HG03196 (cell line): ENCODE data around the gene PRR15L.
"Not testable (repeated sequence)": the region's sequence is repeated elsewhere in the genome, so short reads cannot be mapped to it uniquely, and the experiment has no call there.

ENCODE experiments used
- ATAC-seq: cut with Tn5 transposase; IDR thresholded peaks from one replicate; pipeline ENCODE4 v1.9.1; 2021; ENCODE audit not compliant: unreplicated experiment

Gene PRR15L

DNA sequence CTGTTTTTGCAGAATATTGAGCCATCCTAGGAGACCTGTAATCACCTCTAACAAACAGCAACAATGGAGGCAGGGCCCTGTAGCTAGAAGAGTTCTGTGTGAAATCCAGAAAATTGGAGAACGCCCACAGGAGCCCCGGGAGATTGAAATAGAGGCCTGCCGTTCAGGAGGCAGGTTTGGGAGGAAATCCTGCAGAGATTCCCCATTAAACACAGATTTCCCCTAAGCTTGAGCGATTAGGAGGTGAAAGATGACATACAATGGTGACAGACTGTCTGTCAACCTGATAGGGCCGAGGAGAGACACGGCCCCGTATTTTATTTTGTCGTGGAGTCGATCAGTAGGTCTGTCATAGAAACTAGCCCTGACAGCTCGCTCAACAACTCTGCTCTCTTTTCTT is 31.5 kb upstream of the PRR15L start:
- no peak for ATAC-seq

DNA sequence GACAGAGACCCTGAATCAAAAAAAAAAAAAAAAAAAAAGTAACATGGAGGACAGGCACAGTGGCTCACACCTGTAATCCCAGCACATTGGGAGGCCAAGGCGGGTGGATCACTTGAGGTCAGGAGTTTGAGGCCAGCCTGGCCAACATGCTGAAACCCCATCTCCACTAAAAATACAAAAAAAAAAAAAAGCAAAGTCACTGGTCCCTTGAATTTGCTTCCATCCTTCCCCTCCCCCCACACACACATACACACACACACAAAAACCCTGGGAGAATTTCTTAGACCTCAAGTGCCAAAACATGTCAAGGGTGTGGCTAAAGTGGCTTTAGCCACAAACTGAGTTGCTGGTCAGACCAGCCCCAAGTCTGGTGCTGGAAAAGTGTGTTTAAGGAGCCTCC is 30.8 kb upstream of the PRR15L start:
- not testable (repeated sequence) for ATAC-seq

DNA sequence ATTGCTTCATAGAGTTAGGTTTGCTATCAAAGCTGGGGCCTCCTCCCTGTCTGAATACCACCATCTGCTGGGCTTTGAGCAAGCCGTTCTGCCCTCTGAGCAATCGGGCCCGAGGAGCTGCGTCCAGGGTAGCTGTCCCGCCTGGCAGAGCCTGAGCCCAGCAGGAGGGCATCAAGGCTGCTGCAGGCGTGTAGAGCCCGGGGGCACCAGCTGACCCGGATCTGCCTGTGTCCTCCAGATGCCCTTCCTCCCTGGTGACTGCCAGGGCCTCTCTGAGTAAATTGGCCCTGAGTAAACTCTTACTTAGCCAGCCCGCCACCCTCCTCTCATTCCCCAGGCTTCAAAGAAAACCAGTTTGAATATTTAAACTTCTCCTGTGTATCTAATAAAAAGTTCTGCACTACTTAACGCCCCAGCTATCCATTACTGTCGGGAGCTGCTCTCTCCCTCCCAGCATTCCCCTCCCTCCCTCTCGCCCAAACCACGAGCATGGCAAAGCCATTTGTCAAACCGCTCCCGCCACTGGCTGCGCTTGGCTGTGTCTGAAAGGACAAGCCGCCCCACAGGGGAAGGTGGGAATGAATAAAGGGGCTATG is 29.7 kb upstream of the PRR15L start:
- no peak for ATAC-seq

DNA sequence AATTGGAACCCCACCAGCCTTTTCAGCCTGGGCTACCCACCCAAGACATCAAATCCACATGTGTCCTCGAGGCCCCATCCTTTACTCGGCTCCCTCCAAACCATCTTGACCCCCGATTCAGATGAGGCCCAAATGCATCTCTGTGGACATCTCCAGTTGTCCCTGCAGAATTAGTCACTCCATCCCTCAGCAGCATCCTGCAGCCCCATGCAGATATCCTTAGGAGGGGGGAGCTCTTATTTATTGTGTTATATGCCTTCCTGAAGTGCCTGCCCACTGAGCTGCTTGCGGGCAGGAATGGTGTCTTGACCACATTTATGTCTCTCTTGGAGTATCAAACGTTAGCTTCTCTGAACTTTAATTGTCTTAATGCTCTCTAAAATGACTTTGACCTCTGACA is 28.8 kb upstream of the PRR15L start:
- no peak for ATAC-seq

DNA sequence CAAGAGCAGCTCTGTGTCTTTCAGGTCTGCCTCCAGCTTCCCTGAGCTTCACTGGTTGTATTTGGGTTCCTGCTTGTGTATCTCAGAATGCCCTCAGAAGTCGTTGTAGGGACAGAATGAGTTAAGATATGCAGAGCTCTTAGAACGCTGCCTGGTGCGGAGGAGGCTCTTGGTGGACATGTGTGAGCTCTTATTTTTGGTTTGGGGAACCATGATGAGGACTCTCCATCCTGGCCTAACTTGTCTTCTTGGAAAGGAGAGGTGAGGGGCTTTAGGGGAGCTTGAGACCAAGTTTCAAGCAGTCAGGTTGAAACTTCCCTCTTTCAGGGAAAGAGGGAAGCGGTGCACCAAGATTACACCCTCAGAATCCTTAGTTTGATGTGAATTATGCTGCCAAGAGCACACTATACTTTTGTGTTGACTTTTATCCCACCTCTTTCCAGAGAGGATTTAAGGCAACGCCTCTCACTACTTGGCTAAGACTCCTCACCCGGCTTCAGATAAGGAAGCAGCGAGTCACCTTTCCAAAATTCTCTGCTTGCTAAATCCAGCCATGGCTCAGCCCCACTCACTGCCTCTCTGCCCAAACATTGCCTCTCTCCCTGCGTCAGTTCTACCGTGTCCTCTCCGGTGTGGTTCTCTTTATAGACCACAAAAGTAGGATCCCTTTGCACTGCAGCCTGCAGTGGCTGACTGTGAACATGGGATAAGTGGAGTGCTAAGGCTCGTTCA is 26.0 kb upstream of the PRR15L start:
- no peak for ATAC-seq

DNA sequence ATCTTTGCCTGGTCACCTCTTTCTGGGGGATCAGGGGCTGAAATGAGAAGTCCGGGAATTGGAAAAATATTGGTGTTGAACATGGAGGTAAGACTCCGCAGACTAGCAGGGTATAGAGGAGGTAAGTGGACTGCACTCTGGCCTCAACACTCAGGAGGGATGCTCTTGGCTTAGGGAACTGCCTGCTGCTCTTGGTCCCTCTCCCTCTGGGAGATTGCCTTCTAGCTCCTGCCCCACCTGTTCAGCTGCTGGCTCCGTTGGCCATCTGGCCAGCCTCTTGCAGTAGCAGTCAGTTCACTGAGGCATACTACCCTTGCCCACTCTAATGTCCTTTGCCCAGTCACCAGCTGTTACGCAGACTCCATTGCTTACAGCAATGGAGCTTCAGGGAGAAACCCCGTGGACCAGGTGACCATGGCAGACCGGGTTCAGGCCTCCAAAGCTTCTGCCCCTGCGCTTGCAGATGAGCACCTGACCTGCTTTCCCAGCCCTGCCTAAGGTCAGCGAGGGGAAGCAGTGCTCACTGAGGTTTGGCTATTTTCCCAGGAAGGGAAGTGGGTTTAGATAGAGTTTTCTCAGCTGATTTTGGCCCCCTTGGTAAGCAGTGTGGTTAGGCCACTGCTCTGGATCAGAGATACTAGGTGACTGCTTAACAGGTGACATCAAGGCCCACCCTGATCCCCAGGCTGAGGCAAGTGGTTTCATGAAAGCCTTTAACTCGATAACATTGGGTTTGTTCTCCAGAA is 25.1 kb upstream of the PRR15L start:
- no peak for ATAC-seq

DNA sequence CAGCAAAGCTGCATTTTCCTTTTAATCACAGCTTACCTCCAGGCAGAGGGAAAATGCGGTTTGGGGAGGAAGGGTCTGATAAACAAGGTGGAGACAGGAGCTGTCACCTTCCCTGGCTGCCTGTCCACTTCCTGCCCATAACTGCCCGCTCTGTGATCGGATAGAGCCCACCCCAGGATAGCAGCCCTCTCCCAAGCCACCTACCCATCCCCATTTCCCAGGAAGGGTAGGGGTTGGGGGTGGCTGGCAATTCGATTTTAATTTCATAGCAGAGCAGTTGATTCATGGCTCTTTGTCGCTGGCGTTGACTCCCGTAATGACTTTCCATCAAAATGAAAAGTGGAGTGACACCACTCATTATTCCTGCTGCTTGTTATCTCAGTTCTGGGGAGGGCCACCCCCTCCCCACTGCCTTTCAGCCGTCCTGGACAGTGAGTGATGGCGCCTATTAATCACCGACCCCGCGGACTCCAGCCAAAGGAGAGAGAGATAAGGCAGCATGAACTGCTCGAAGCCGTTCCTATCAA is 24.5 kb upstream of the PRR15L start:
- no peak for ATAC-seq

DNA sequence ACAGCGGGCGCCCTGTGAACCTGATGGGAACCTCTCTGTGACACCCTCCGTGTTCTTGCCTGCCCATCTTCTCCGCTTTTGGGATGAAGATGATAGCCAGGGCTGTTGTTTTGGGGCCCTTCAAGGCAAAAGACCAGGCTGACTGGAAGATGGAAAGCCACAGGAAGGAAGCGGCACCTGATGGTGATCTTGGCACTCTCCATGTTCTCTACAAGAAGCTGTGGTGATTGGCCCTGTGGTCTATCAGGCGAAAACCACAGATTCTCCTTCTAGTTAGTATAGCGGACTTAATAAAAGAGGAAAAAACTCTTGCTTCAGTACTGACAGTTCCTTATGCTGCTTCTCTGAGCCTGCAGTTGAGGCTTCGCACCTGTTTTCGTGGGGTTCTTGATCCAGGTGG is 23.8 kb upstream of the PRR15L start:
- no peak for ATAC-seq

DNA sequence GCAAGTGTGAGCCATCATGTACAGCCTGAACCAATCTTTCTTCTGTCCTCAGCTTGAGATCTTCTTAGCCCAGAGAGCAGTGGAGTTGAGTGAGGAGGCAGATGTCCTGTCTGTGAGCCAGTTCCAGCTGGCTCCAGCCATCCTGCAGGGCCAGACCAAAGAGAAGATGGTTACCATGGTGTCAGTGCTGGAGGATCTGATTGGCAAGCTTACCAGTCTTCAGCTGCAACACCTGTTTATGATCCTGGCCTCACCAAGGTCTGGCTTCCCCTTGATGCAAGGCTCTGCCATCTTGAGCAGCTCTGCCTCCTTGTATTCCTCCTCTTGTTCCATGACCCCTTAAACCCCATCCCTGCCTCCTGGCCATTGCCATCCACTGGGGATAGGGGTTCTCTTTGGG is 22.9 kb upstream of the PRR15L start:
- no peak for ATAC-seq

DNA sequence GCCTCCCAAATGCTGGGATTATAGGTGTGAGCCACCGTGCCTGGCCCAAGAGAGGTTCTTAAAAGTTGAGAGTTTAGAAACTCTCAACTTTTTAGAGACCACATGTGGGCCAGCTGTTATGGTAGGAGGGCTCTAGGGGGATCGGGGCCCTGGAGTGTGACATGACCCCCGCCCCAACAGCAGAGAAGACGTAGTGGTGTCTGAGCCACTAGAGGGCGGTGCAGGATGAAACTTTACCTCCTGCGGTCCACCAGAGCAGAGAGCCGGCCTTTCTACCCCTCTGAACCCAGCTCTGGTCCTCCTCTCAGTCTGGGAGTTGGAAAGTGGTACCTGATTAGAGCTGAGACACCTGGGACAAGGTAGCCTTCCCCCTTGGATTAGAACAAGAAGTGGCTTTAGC is 20.6 kb upstream of the PRR15L start:
- no peak for ATAC-seq

DNA sequence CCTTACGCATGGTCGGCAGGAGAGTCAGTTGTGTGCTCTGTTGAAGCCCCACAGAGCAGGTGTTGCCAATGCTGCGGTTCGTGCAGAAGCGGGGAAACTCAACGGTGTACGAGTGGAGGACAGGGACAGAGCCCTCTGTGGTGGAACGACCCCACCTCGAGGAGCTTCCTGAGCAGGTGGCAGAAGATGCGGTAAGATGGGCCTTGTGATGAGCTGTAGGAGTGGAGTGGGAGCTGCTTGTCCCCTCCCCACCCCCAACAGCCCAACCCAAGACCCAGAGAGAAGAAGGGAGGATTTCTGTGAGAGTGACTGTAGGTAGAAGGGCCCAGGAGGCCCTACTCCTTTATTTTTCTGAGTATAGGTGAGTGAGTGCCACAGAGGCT is 18.1 kb upstream of the PRR15L start:
- no peak for ATAC-seq

DNA sequence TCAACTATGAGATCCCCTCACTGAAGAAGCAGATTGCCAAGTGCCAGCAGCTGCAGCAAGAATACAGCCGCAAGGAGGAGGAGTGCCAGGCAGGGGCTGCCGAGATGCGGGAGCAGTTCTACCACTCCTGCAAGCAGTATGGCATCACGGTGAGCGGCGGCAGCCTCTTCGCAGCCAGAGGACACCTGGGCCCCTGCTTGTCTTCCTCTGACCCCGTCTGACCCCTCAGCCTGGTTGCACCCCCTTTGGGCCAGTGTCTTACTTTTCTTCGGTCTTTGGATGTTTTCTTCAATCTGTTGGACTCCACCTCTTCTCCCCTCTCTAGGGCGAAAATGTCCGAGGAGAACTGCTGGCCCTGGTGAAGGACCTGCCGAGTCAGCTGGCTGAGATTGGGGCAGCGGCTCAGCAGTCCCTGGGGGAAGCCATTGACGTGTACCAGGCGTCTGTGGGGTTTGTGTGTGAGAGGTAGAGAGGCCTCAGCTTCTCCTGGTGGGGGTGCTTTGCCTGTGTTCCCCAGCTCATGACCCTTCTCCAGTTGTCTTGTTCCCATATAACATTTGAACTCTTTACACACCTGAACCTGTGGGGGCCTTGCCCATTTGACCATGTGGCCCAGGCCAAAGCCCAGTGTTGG is 17.6 kb upstream of the PRR15L start:
- no peak for ATAC-seq

DNA sequence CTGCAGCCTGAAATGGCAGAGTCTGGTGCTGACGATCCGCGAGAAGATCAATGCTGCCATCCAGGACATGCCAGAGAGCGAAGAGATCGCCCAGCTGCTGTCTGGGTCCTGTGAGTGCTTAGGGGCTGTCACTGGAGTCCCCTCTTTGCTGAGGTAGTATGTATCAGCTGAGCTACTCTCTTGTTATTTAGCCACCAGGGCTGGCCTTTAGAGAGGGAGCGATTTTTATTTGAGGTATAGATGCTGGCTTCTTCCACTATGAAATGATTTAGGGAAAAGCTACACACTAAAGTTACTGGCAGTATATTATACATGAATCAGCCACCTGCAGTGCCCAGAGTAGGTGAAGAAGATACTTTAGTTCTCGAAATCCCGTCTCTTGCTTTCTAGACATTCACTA is 15.9 kb upstream of the PRR15L start:
- no peak for ATAC-seq

DNA sequence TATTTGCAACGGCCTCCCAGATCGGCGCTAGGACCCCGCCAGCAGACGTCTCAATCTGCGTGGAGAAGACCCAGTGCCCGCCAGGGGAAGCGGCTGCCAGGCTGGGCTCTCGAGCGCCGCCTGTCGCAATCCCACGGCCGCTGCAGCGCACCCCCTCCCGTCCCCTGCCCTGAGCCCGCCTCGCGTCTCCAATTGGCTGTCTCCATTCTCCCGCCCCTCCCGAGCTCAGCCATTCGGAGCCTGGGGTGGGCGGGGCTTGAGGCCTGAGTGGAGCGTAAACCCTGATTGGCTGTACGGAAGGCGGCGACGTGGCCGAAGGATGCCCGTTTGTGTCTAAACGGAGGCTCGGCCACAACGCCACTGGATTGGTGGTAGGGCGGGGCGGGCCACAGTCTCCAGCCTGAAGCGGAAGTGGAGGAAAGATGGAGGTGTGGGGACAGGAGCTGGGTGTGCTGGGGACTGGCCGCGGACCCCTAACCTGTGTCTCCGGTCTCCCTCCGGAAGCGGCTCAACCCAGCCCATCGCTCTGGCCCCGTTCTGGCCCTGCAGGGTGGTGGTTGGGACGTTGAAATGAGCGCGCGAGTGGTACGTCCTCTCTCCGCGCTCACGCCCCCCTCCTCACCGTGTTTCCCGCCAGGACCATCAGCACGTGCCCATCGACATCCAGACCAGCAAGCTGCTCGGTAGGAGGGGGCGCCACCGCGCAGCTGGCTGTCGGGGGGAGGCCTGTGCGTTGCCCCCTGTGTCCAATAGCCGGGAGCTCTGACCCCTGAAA is 13.2 kb upstream of the PRR15L start, which contains the start of gene CDK5RAP3:
TSS of gene CDK5RAP3 (plus strand) at position 389 of the 775 bp plus-strand sequence. CDS start at position 423, 34 bp downstream.
- ATAC-seq = peak; percentile 94

DNA sequence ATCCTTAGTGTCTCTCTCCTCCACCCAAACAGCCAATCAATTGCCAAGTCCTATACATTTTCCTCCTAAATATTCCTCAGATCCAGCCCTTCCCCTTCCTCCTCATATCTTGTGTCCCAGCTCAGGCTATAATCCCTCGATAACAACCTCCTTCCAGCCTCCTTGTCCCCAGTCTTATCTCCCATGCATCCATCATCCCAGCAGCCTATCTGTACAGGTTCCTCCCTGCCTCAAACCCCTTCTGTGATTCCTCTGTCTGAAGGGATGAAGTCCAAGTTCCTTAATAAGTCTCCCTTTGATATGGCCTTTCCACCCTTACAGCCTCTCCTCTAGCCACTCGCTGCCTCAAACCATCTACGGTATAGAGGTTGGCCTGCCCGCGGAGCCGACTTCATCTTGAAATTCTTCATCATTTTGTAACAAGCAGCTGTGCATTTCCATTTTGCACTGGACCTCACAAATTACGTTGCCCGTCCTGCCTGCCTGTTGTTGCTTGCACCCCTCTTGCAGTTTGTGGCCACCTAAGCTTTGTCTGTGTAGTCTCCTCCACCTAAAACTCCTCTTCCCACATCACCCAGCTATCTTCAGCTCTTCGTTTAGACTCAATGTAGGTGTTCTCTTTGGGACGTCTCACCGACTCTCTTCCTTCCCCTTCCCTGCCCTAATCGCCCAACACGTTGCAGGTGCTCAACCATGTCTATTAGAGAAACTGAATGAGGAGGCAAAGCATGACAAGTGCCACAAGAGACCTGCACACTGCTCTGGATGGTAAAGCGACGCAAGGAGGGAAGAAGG is 12.4 kb upstream of the PRR15L start:
- no peak for ATAC-seq

DNA sequence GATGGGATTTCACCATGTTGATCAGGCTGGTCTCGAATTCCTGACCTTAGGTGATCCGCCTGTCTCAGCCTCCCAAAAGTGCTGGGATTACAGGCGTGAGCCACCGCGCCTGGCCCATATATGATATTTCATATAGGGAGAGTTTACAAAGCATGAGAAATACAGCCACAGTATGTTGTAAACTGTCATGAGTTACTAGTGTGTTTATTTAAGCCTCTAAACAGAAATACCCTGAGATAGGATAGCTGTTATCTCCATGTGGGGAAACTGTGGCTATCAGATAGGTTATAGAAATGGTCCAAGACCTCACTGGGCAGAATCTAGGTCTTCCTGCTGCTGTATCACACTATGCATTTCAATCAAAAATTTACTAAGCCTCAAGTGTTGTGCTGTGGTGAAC is 11.2 kb upstream of the PRR15L start:
- no peak for ATAC-seq

DNA sequence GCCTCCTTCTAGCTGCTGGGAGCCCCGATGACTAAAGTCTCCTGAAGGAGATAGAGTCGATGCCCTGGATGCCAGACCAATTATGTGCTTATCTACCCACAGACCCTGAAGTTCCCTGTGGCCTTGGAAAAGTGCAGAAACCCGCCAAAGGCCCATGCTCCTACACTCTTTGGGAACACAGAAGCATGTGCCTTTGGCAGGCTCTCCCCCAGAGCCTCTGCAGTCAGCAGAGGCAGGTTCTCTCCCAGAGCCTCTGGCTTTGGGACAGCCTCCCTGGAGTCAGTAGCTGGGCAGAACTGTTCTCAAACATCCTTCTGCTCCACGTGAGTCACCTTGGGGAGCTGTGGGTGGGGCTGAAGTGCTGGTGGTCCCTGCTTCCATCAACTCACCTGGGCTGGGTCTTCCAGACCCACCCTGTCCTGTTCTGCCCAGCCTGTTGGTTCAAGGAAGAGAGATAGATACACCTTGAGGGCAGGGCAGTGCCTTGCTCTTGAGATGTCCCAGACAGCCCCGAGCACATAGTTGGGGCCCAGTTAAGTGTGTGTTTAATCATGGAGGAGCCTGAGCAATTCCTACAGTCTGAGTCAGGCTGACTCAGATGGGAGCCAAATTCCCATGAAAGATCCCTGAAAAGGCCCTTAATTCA is 10.0 kb upstream of the PRR15L start:
- ATAC-seq = no peak

DNA sequence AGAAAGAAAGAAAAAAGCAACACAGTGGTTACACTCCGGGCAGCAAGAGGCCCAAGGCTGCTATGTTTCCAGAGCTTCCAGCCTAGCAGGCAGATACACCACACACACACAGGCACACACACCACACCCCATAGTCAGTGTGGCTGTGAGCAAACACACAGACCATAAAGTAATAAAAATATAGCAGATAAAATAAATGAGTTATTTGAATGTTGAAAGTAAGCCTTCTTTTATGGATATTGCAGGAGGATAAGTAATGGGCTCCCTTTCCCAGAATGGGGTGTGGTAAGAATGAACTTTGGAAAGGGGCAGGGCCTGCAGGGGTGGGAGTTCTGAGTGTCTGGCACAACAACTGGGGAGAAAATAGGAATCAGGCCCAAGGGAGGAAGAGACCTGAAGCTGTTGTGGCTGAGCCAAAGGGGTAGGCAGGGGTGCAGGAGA is 8.4 kb upstream of the PRR15L start:
- no peak for ATAC-seq

DNA sequence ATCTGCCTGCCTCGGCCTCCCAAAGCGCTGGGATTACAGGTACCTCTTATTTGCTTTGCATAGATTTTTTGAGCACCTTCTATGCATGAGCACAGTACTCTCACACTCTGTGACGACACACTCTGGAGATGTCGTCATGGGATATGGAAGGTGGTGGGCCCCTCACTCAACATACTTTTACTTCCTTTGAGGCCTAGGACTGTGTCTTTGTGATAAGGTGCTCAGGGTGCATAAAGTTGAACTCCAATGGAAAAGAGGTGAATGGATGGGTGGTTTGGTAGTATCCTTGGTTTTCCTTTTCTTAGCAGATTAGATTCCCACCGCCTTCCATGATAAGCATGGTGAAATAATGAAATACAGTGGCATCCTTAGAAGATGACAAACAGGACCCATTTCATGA is 7.2 kb upstream of the PRR15L start:
- no peak for ATAC-seq
